ENCODE results near the gene PDCL2.

The PDCL2 gene

GRCh38 chr4:55546506-55546755, 45.6 kb downstream of the PDCL2 start:
- in situ Hi-C loops (cut with HindIII; ENCODE audit: low pct_ligation_motif_present, low pct_unique_long_range_greater_than_20kb, low sequenced_read_pairs): no loop called here
- DNase-seq: no peak

GRCh38 chr4:55545641-55546505, 46.2 kb downstream of the PDCL2 start:
- in situ Hi-C loops (cut with HindIII; ENCODE audit: low pct_ligation_motif_present, low pct_unique_long_range_greater_than_20kb, low sequenced_read_pairs): no loop called here

GRCh38 chr4:55545151-55545550, 46.9 kb downstream of the PDCL2 start:
- DNase-seq: peak; percentile 50
- in situ Hi-C loops (cut with HindIII; ENCODE audit: low pct_ligation_motif_present, low pct_unique_long_range_greater_than_20kb, low sequenced_read_pairs): no loop called here

More at GRCh38 chr4:55545641-55546505, 46.2 kb downstream of the PDCL2 start:
- DNase-seq: peak; percentile 70

- DNase-seq: peak; percentile 39
- in situ Hi-C loops (cut with HindIII; ENCODE audit: low pct_ligation_motif_present, low pct_unique_long_range_greater_than_20kb, low sequenced_read_pairs): no loop called here
Measured at GRCh38 chr4:55543858-55544257, 48.2 kb downstream of the PDCL2 start.

GRCh38 chr4:55540271-55540670, 51.8 kb downstream of the PDCL2 start:
- in situ Hi-C loops (cut with HindIII; ENCODE audit: low pct_ligation_motif_present, low pct_unique_long_range_greater_than_20kb, low sequenced_read_pairs): no loop called here
- no peak for DNase-seq

GRCh38 chr4:55539658-55540057, 52.4 kb downstream of the PDCL2 start:
- no peak for DNase-seq
- in situ Hi-C loops (cut with HindIII; ENCODE audit: low pct_ligation_motif_present, low pct_unique_long_range_greater_than_20kb, low sequenced_read_pairs): no loop called here

GRCh38 chr4:55538531-55538930, 53.5 kb downstream of the PDCL2 start:
- in situ Hi-C loops (cut with HindIII; ENCODE audit: low pct_ligation_motif_present, low pct_unique_long_range_greater_than_20kb, low sequenced_read_pairs): no loop called here
- DNase-seq: no peak

- in situ Hi-C loops (cut with HindIII; ENCODE audit: low pct_ligation_motif_present, low pct_unique_long_range_greater_than_20kb, low sequenced_read_pairs): no loop called here
- DNase-seq: no peak
Measured at GRCh38 chr4:55534306-55534705, 57.7 kb downstream of the PDCL2 start.

- DNase-seq: no peak
- in situ Hi-C loops (cut with HindIII; ENCODE audit: low pct_ligation_motif_present, low pct_unique_long_range_greater_than_20kb, low sequenced_read_pairs): no loop called here
Measured at GRCh38 chr4:55530691-55531090, 61.4 kb downstream of the PDCL2 start.

GRCh38 chr4:55530167-55530566, 61.9 kb downstream of the PDCL2 start:
- DNase-seq: no peak
- in situ Hi-C loops (cut with HindIII; ENCODE audit: low pct_ligation_motif_present, low pct_unique_long_range_greater_than_20kb, low sequenced_read_pairs): no loop called here

GRCh38 chr4:55528491-55528890, 63.6 kb downstream of the PDCL2 start:
- DNase-seq: no peak
- in situ Hi-C loops (cut with HindIII; ENCODE audit: low pct_ligation_motif_present, low pct_unique_long_range_greater_than_20kb, low sequenced_read_pairs): no loop called here

GRCh38 chr4:55524844-55525571, 67.0 kb downstream of the PDCL2 start:
- DNase-seq: no peak
- in situ Hi-C loops (cut with HindIII; ENCODE audit: low pct_ligation_motif_present, low pct_unique_long_range_greater_than_20kb, low sequenced_read_pairs): no loop called here

- no peak for DNase-seq
- in situ Hi-C loops (cut with HindIII; ENCODE audit: low pct_ligation_motif_present, low pct_unique_long_range_greater_than_20kb, low sequenced_read_pairs): no loop called here
Measured at GRCh38 chr4:55518442-55518841, 73.6 kb downstream of the PDCL2 start.

GRCh38 chr4:55517526-55518229, 74.4 kb downstream of the PDCL2 start:
- in situ Hi-C loops (cut with HindIII; ENCODE audit: low pct_ligation_motif_present, low pct_unique_long_range_greater_than_20kb, low sequenced_read_pairs): no loop called here
- DNase-seq: no peak

- in situ Hi-C loops (cut with HindIII; ENCODE audit: low pct_ligation_motif_present, low pct_unique_long_range_greater_than_20kb, low sequenced_read_pairs): no loop called here
- no peak for DNase-seq
Measured at GRCh38 chr4:55512922-55513571, 79.0 kb downstream of the PDCL2 start.

GRCh38 chr4:55512077-55512476, 80.0 kb downstream of the PDCL2 start:
- no peak for DNase-seq
- in situ Hi-C loops (cut with HindIII; ENCODE audit: low pct_ligation_motif_present, low pct_unique_long_range_greater_than_20kb, low sequenced_read_pairs): no loop called here

- no peak for DNase-seq
- in situ Hi-C loops (cut with HindIII; ENCODE audit: low pct_ligation_motif_present, low pct_unique_long_range_greater_than_20kb, low sequenced_read_pairs): no loop called here
Measured at GRCh38 chr4:55510685-55511084, 81.4 kb downstream of the PDCL2 start.

- DNase-seq: no peak
- in situ Hi-C loops (cut with HindIII; ENCODE audit: low pct_ligation_motif_present, low pct_unique_long_range_greater_than_20kb, low sequenced_read_pairs): no loop called here
Measured at GRCh38 chr4:55509266-55509665, 82.8 kb downstream of the PDCL2 start.

GRCh38 chr4:55507612-55508011, 84.4 kb downstream of the PDCL2 start:
- no peak for DNase-seq

More at GRCh38 chr4:55507612-55508011, 84.4 kb downstream of the PDCL2 start:
- in situ Hi-C loops (cut with HindIII; ENCODE audit: low pct_ligation_motif_present, low pct_unique_long_range_greater_than_20kb, low sequenced_read_pairs): no loop called here

Data from ACHN (cell line).